A549 (cell line): ENCODE data around the gene ZIM2.

ENCODE experiments used
- CBX2 ChIP-seq: fragments of 200-600 bp; sonication (generic); IDR thresholded peaks from 2 replicates; pipeline ENCODE4 v1.6.1; 2016; ENCODE audit warnings: low read depth, mild to moderate bottlenecking, borderline replicate concordance
- CEBPB ChIP-seq, 2 experiments: fragments of >200 bp in 1 of 2; sonication (Bioruptor Twin) in 1 of 2; formaldehyde crosslinking in 1 of 2; IDR thresholded peaks; 2 replicates each; pipeline ENCODE4 v1.6.1; 2012 to 2016
- CTCF ChIP-seq: fragments of >200 bp; sonication (Bioruptor Twin); formaldehyde crosslinking; IDR thresholded peaks from 3 replicates; pipeline ENCODE4 v1.5.1; 2016
- EP300 ChIP-seq, 2 experiments: fragments of >200 bp; sonication (Bioruptor Twin); formaldehyde crosslinking; IDR thresholded peaks; 2 replicates in 1 of 2; 3 replicates in 1 of 2; pipeline ENCODE4 v1.6.1; 2016 to 2017
- ESRRA ChIP-seq: fragments of 150-350 bp; IDR thresholded peaks from 2 replicates; pipeline ENCODE4 v1.6.1; 2014; ENCODE audit warnings: mild to moderate bottlenecking, low read length, borderline replicate concordance
- NPAS2 ChIP-seq: fragments of 250-450 bp; sonication (Bioruptor Pico); IDR thresholded peaks from 2 replicates; pipeline ENCODE4 v1.8.0; 2022; ENCODE audit warnings: mild to moderate bottlenecking, moderate library complexity, borderline replicate concordance
- POLR2A ChIP-seq: IDR thresholded peaks from 2 replicates; pipeline ENCODE4 v1.6.1; 2012; ENCODE audit warnings: mild to moderate bottlenecking, low read length
- POLR2AphosphoS2 ChIP-seq: conservative IDR thresholded peaks from 2 replicates; pipeline ENCODE4 v1.6.1; 2012; ENCODE audit warnings: low read length, improper control_type of control experiment, inconsistent platforms
- RAD21 ChIP-seq, 2 experiments: fragments of >200 bp in 1 of 2; sonication (Bioruptor Twin) in 1 of 2; formaldehyde crosslinking in 1 of 2; IDR thresholded peaks in 1 of 2; conservative IDR thresholded peaks in 1 of 2; 2 replicates in 1 of 2; 3 replicates in 1 of 2; pipeline ENCODE4 v1.6.1; 2012 to 2018; ENCODE audit warnings: inconsistent platforms in 1 of 2
- TF ChIP-seq, protein P1 (sequence below): fragments of 450-650 bp; IDR thresholded peaks from 2 replicates; pipeline ENCODE4 v1.6.1; 2014; ENCODE audit warnings: antibody characterized with exemption

- TF ChIP-seq POLR2AphosphoS2, result no peak
- no peak for TF ChIP-seq EP300 (IDR thresholded peaks at IDR 0.05)
- TF ChIP-seq, protein P1, sequence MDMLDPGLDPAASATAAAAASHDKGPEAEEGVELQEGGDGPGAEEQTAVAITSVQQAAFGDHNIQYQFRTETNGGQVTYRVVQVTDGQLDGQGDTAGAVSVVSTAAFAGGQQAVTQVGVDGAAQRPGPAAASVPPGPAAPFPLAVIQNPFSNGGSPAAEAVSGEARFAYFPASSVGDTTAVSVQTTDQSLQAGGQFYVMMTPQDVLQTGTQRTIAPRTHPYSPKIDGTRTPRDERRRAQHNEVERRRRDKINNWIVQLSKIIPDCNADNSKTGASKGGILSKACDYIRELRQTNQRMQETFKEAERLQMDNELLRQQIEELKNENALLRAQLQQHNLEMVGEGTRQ, result no peak
- no peak for TF ChIP-seq CBX2
- TF ChIP-seq CTCF, result no peak
- no peak for TF ChIP-seq CEBPB (IDR thresholded peaks at IDR 0.05)
- TF ChIP-seq NPAS2 (CRISPR knock-in tag), result no peak
- TF ChIP-seq RAD21 (conservative IDR thresholded peaks at IDR 0.05 in 1 of 2, IDR thresholded peaks at IDR 0.05 in 1 of 2), result no peak
- no peak for TF ChIP-seq ESRRA
- no peak for TF ChIP-seq POLR2A
Measured at GRCh38 chr19:56831255-56831654, 9.3 kb downstream of the ZIM2 start.
